OCI-LY1 (cell line): ENCODE data around the gene TCF4.

Experiments
- H2AFZ ChIP-seq: fragments of 200-600 bp; sonication (generic), shearing (Covaris generic); 2 replicates; pipeline ENCODE4 v1.6.0; 2014; ENCODE audit warnings: antibody characterized with exemption, mild to moderate bottlenecking, low read length
- H3F3A ChIP-seq: fragments of 200-600 bp; sonication (generic), shearing (Covaris generic); 2 replicates; pipeline ENCODE4 v1.6.0; 2014; ENCODE audit warnings: mild to moderate bottlenecking, antibody characterized with exemption, low read length, moderate library complexity; ENCODE audit not compliant: insufficient read depth
- H3K27ac ChIP-seq: fragments of 200-600 bp; sonication (generic); 2 replicates; pipeline ENCODE4 v1.5.1; 2014; ENCODE audit warnings: low read length, mixed run types, mild to moderate bottlenecking, low read depth; ENCODE audit not compliant: poor library complexity, severe bottlenecking
- H3K27me3 ChIP-seq: fragments of 200-600 bp; sonication (generic); 2 replicates; pipeline ENCODE4 v1.6.0; 2014; ENCODE audit warnings: antibody characterized with exemption, mild to moderate bottlenecking, low read length, moderate library complexity; ENCODE audit not compliant: insufficient read depth
- H3K36me3 ChIP-seq: fragments of 200-600 bp; sonication (generic); 2 replicates; pipeline ENCODE4 v1.6.1; 2014; ENCODE audit warnings: mild to moderate bottlenecking, antibody characterized with exemption, low read length, moderate library complexity, mixed read lengths; ENCODE audit not compliant: insufficient read depth
- H3K4me1 ChIP-seq: fragments of 200-600 bp; sonication (generic); 2 replicates; pipeline ENCODE4 v1.5.1; 2014; ENCODE audit warnings: mild to moderate bottlenecking, low read length, moderate library complexity; ENCODE audit not compliant: insufficient read depth, severe bottlenecking
- H3K4me2 ChIP-seq: fragments of 200-600 bp; sonication (generic), shearing (Covaris generic); 2 replicates; pipeline ENCODE4 v1.6.1; 2014; ENCODE audit warnings: low read length
- H3K4me3 ChIP-seq: fragments of 200-600 bp; sonication (generic); 2 replicates; pipeline ENCODE4 v1.5.1; 2014; ENCODE audit warnings: low read length, low read depth, mild to moderate bottlenecking, mixed read lengths; ENCODE audit not compliant: poor library complexity, severe bottlenecking
- H3K79me2 ChIP-seq: fragments of 200-600 bp; shearing (Covaris generic); 2 replicates; pipeline ENCODE4 v1.6.1; 2016; ENCODE audit warnings: mixed run types, low read length, mixed read lengths; ENCODE audit not compliant: insufficient read depth
- H3K9ac ChIP-seq: fragments of 200-600 bp; sonication (generic), shearing (Covaris generic); 2 replicates; pipeline ENCODE4 v1.6.1; 2014; ENCODE audit warnings: mild to moderate bottlenecking, low read length, mixed read lengths
- H3K9me2 ChIP-seq: fragments of 200-600 bp; sonication (generic), shearing (Covaris generic); 2 replicates; pipeline ENCODE4 v1.6.1; 2014; ENCODE audit warnings: low read depth, mild to moderate bottlenecking, low read length, mixed read lengths
- H3K9me3 ChIP-seq: fragments of 200-600 bp; shearing (Covaris generic); 2 replicates; pipeline ENCODE4 v1.6.1; 2014; ENCODE audit warnings: low read length, mixed read lengths
- H4K20me1 ChIP-seq: fragments of 200-600 bp; sonication (generic), shearing (Covaris generic); 2 replicates; pipeline ENCODE4 v1.6.0; 2016; ENCODE audit warnings: mild to moderate bottlenecking, low read length; ENCODE audit not compliant: insufficient read depth
- CTCF ChIP-seq: fragments of 200-600 bp; sonication (generic), shearing (Covaris generic); IDR thresholded peaks from 2 replicates; pipeline ENCODE4 v1.5.1; 2017; ENCODE audit warnings: mild to moderate bottlenecking, antibody characterized with exemption, low read length, moderate library complexity, mixed read lengths
- EZH2 ChIP-seq: fragments of 200-600 bp; sonication (generic), shearing (Covaris generic); IDR thresholded peaks from 2 replicates; pipeline ENCODE4 v1.8.0; 2017; ENCODE audit warnings: borderline replicate concordance, mixed run types, mild to moderate bottlenecking, antibody characterized with exemption, low read length, moderate library complexity, mixed read lengths

TCF4 gene

GRCh38 chr18:55370936-55371335 is 217.1 kb downstream of the TCF4 start:
- Histone ChIP-seq H3F3A (no peaks in the 10 kb centered on the region), H3K27ac (no peak overlapping the region), H3K4me2 (no peak overlapping the region), H3K4me3 (no peak overlapping the region), H3K9me2 (no peaks in the 10 kb centered on the region), H3K79me2 (peaks cover 84% of the 10 kb centered on the region), H2AFZ (no peak overlapping the region), H3K9ac (no peak overlapping the region), H3K4me1 (peaks cover 4% of the 10 kb centered on the region), H3K27me3 (no peaks in the 10 kb centered on the region), H3K36me3 (peaks cover 41% of the 10 kb centered on the region), H4K20me1 (no peaks in the 10 kb centered on the region), H3K9me3 (peaks cover 2% of the 10 kb centered on the region)
- TF ChIP-seq EZH2 (no peak), CTCF (no peak)

- H3K4me2 ChIP-seq = no peak overlapping the region
- peaks cover 32% of the 10 kb centered on the region for H3K36me3 ChIP-seq
- H3K4me3 ChIP-seq = no peak overlapping the region
- no peak overlapping the region for H3K9ac ChIP-seq
- no peaks in the 10 kb centered on the region; the same call in 1 of the 2 replicates for H3K9me3 ChIP-seq
- H3K79me2 ChIP-seq = peaks cover 71% of the 10 kb centered on the region
- TF ChIP-seq CTCF (no peak), EZH2 (no peak)
- no peaks in the 10 kb centered on the region for H4K20me1 ChIP-seq
- H3K27ac ChIP-seq = no peak overlapping the region
- H2AFZ ChIP-seq = no peak overlapping the region
- H3K4me1 ChIP-seq = peaks cover 4% of the 10 kb centered on the region
- no peaks in the 10 kb centered on the region for H3K27me3 ChIP-seq
- no peaks in the 10 kb centered on the region for H3F3A ChIP-seq
- H3K9me2 ChIP-seq = no peaks in the 10 kb centered on the region
Observed at GRCh38 chr18:55369346-55369745, 218.6 kb downstream of the TCF4 start.

GRCh38 chr18:55365342-55365741 is 222.7 kb downstream of the TCF4 start:
- peaks cover 40% of the 10 kb centered on the region for H3K79me2 ChIP-seq
- peaks cover 4% of the 10 kb centered on the region for H3K4me1 ChIP-seq

More at GRCh38 chr18:55365342-55365741, 222.7 kb downstream of the TCF4 start:
- H2AFZ ChIP-seq = no peak overlapping the region
- H3K9me3 ChIP-seq = no peaks in the 10 kb centered on the region
- no peak overlapping the region for H3K4me2 ChIP-seq
- TF ChIP-seq EZH2 (no peak), CTCF (no peak)
- no peaks in the 10 kb centered on the region for H4K20me1 ChIP-seq
- no peaks in the 10 kb centered on the region for H3K9me2 ChIP-seq
- H3K36me3 ChIP-seq = peaks cover 27% of the 10 kb centered on the region
- H3K9ac ChIP-seq = no peak overlapping the region
- no peaks in the 10 kb centered on the region for H3F3A ChIP-seq
- H3K27ac ChIP-seq = no peak overlapping the region
- H3K27me3 ChIP-seq = no peaks in the 10 kb centered on the region
- no peak overlapping the region for H3K4me3 ChIP-seq
